Measurements from ENCODE around the gene SLC25A3. TPM values are rescaled to one million over a fixed set of nuclear protein-coding genes. Genes with fewer than 3 reads are reported as not detected.
"Not testable (repeated sequence)": the region's sequence is repeated elsewhere in the genome, so short reads cannot be mapped to it uniquely, and the experiment has no call there.

Gene SLC25A3
- polyA plus RNA-seq, 3 donors: 325 to 453 (median 342) TPM

DNA sequence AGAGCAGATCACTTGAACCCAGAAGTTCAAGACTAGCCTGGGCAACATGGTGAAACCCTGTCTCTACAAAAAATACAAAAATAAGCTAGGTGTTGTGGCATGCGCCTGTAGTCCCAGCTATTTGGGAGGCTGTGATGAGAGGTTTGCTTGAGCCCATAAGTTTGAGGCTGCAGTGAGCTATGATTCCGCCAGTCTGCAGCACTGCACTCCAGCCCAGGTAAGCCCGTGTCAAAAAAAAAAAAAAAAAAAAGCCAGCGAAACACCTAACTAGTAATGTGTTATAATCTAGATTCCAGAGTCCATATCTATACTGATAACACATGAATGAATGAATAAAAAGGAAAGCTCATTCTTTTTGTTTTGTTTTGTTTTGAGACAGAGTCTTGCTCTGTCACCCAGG, 18.5 kb upstream of the SLC25A3 start:
- intact Hi-C loops (cut with micrococcal nuclease): no loop called here
- no peak overlapping the region for H3K27ac Mint-ChIP-seq
- peaks cover 0 to 3% (median 0%) of the 10 kb centered on the region in 3 donors for H3K27me3 Mint-ChIP-seq (ENCODE audit: low read depth in 3 of 3)
- H3K27ac ChIP-seq (ENCODE audit: low read depth in 1 of 2, low read length in 2 of 2): no peak overlapping the region
- no peak overlapping the region for H3K4me3 ChIP-seq (replicated peaks in 1 of 3; ENCODE audit: low read depth in 2 of 3, low read length in 3 of 3)
- peaks cover 0 to 6% (median 0%) of the 10 kb centered on the region in 7 donors for H3K9me3 Mint-ChIP-seq
- H3K27me3 ChIP-seq (ENCODE audit: control insufficient read depth in 2 of 2, insufficient read depth in 2 of 2, low read length in 2 of 2): no peaks in the 10 kb centered on the region
- TF ChIP-seq, protein P1, sequence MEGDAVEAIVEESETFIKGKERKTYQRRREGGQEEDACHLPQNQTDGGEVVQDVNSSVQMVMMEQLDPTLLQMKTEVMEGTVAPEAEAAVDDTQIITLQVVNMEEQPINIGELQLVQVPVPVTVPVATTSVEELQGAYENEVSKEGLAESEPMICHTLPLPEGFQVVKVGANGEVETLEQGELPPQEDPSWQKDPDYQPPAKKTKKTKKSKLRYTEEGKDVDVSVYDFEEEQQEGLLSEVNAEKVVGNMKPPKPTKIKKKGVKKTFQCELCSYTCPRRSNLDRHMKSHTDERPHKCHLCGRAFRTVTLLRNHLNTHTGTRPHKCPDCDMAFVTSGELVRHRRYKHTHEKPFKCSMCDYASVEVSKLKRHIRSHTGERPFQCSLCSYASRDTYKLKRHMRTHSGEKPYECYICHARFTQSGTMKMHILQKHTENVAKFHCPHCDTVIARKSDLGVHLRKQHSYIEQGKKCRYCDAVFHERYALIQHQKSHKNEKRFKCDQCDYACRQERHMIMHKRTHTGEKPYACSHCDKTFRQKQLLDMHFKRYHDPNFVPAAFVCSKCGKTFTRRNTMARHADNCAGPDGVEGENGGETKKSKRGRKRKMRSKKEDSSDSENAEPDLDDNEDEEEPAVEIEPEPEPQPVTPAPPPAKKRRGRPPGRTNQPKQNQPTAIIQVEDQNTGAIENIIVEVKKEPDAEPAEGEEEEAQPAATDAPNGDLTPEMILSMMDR (IDR thresholded peaks at IDR 0.05): no peak
- no peaks in the 10 kb centered on the region for H3K79me2 ChIP-seq (ENCODE audit: insufficient read depth, low read length)
- H3K9ac ChIP-seq (ENCODE audit: insufficient read depth, low read length, poor library complexity, severe bottlenecking): no peak overlapping the region
- H3K36me3 Mint-ChIP-seq: no peaks in the 10 kb centered on the region
- no peaks in the 10 kb centered on the region for H3K9me3 ChIP-seq (replicated peaks in 1 of 2; ENCODE audit: control insufficient read depth in 1 of 2, insufficient read depth in 1 of 2, low read length in 2 of 2)
- no CpG with 5 or more reads among the region's 4 CpGs for WGBS (ENCODE audit: insufficient coverage)
- no peak overlapping the region for H3K4me2 ChIP-seq (replicated peaks; ENCODE audit: extremely low read depth, low read length, poor library complexity, severe bottlenecking)
- H2AFZ ChIP-seq (ENCODE audit: insufficient read depth, low read depth, low read length, poor library complexity, severe bottlenecking): no peak overlapping the region
- no peak overlapping the region for H3K4me3 Mint-ChIP-seq
- H3K36me3 ChIP-seq (replicated peaks in 1 of 2; ENCODE audit: control insufficient read depth in 1 of 2, insufficient read depth in 2 of 2, low read length in 2 of 2): no peaks in the 10 kb centered on the region
- H3K4me1 ChIP-seq (ENCODE audit: control insufficient read depth in 1 of 2, insufficient read depth in 2 of 2, low read length in 2 of 2): no peaks in the 10 kb centered on the region
- no peaks in the 10 kb centered on the region for H4K20me1 ChIP-seq (ENCODE audit: insufficient read depth, low read length)
- peaks cover 2% of the 10 kb centered on the region for H3K4me1 Mint-ChIP-seq
- DNase-seq: no peak

DNA sequence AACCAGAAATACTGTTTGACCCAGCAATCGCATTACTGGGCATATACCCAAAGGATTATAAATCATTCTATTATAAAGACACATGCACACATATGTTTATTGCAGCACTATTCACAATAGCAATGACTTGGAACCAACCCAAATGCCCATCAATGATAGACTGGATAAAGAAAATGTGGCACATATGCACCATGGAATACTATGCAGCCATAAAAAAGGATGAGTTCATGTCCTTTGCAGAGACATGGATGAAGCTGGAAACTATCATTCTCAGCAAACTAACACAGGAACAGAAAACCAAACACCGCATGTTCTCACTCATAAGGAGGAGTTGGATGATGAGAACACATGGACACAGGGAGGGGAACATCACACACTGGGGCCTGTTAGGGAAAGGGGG, 16.7 kb upstream of the SLC25A3 start:
- no CpG with 5 or more reads among the region's 2 CpGs for WGBS (ENCODE audit: insufficient coverage)

More for the DNA sequence above, 16.7 kb upstream of the SLC25A3 start:
- H3K27ac ChIP-seq (ENCODE audit: low read depth in 1 of 2, low read length in 2 of 2); H3K9me3 Mint-ChIP-seq; H3K9ac ChIP-seq (ENCODE audit: insufficient read depth, low read length, poor library complexity, severe bottlenecking); H2AFZ ChIP-seq (ENCODE audit: insufficient read depth, low read depth, low read length, poor library complexity, severe bottlenecking); intact Hi-C loops (cut with micrococcal nuclease); H3K4me3 Mint-ChIP-seq; H3K4me1 ChIP-seq (ENCODE audit: control insufficient read depth in 1 of 2, insufficient read depth in 2 of 2, low read length in 2 of 2); H3K9me3 ChIP-seq (replicated peaks in 1 of 2; ENCODE audit: control insufficient read depth in 1 of 2, insufficient read depth in 1 of 2, low read length in 2 of 2); H3K4me3 ChIP-seq (replicated peaks in 1 of 3; ENCODE audit: low read depth in 2 of 3, low read length in 3 of 3); H4K20me1 ChIP-seq (ENCODE audit: insufficient read depth, low read length); H3K4me1 Mint-ChIP-seq; H3K27me3 Mint-ChIP-seq (ENCODE audit: low read depth in 3 of 3); H3K4me2 ChIP-seq (replicated peaks; ENCODE audit: extremely low read depth, low read length, poor library complexity, severe bottlenecking); H3K36me3 ChIP-seq (replicated peaks in 1 of 2; ENCODE audit: control insufficient read depth in 1 of 2, insufficient read depth in 2 of 2, low read length in 2 of 2); H3K79me2 ChIP-seq (ENCODE audit: insufficient read depth, low read length); H3K36me3 Mint-ChIP-seq; H3K27me3 ChIP-seq (ENCODE audit: control insufficient read depth in 2 of 2, insufficient read depth in 2 of 2, low read length in 2 of 2); DNase-seq: not testable (repeated sequence)
- peak overlapping the region in 1 of 7 donors; percentile 66 for H3K27ac Mint-ChIP-seq

Data from CD14-positive monocyte (primary cell).